ENCODE data around the gene SPAM1.

DNA sequence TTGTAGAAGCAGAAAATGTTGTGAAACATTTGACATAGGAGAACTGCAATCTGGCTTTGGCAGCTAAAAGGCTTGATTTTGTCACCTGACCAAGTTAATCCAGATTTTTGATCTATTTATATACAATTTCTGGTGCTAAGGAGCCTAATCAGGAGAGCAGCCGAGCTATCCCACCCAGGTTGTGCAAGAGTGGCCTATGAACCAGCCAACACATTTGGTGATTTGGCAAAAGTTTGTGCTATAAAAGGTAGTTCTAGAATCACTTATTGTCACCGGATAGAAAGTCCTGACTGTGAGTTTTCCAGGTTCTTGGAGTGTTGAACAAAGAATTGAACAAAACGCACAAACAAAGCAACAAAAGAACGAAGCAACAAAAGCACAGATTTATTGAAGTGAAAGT is 1.4 kb upstream of the SPAM1 start:
- TF ChIP-seq, protein P1, sequence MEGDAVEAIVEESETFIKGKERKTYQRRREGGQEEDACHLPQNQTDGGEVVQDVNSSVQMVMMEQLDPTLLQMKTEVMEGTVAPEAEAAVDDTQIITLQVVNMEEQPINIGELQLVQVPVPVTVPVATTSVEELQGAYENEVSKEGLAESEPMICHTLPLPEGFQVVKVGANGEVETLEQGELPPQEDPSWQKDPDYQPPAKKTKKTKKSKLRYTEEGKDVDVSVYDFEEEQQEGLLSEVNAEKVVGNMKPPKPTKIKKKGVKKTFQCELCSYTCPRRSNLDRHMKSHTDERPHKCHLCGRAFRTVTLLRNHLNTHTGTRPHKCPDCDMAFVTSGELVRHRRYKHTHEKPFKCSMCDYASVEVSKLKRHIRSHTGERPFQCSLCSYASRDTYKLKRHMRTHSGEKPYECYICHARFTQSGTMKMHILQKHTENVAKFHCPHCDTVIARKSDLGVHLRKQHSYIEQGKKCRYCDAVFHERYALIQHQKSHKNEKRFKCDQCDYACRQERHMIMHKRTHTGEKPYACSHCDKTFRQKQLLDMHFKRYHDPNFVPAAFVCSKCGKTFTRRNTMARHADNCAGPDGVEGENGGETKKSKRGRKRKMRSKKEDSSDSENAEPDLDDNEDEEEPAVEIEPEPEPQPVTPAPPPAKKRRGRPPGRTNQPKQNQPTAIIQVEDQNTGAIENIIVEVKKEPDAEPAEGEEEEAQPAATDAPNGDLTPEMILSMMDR (IDR thresholded peaks at IDR 0.05; ENCODE audit: insufficient read depth, low read length, poor library complexity, severe bottlenecking): no peak
- TF ChIP-seq EZH2phosphoT487 (conservative IDR thresholded peaks at IDR 0.05; ENCODE audit: low read length): no peak

All from SU-DHL-6 (cell line).